A549 treated with GW870086 at 1 μM for 4 hours (cell line): ENCODE measurements around the gene ZNF84. TPM values are rescaled to one million over a fixed set of nuclear protein-coding genes. Genes with fewer than 3 reads are reported as not detected.

Experiments
- total RNA-seq: library from RNA; stranded (reverse); fragments of 200-300 nt; extraction: Qiagen RNA extraction; gene quantifications from 5 replicates; pipeline ENCODE4 v1.2.3, GENCODE V29; 2022; ENCODE audit warnings: low read depth

ZNF84 gene
- total RNA-seq, result 9.3 to 13.7 TPM (median 12.3 TPM) in 5 replicates

DNA sequence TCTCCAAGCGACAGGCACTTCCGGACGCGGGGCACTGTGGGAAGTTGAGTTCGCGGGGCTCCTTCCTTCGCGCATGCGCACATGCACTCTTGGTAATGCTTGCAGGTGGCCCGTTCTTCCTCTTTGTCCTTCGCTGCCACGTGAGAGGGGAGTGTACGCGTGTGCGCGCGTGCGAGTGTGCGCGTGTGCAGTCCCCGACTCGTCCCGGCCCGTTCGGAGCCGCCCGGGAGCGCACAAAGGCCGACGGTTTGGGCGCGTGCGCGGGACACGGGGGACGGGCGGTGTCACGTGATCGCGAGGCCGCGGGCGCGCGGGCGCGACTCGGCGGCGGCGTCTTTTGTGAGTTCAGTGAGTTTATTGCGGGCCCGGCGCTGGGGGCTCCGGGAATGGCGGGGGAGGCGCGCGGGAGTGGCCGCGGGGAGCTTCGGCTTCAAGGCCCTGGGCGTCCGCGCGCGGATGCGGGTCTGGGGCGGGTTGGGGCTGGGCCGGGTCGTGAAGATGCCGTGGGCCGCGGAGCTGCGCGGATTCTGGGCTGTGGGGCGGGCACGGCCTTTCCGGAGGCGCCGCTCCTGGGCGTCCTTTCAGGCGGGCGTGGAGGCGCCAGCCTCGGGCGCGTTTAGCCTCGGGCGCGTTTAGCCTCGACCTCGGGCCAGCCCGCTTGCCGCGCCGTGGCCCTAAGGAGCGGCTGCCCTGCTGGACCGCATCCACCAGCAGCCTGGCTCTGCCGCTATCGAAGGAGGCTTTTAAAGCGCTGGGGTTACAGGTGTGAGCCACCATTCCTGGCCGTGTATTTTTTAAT lies at the start of gene ZNF84:
ZNF84 (plus strand) TSS at position 303 of the 799 bp plus-strand sequence. CDS start 3,959 bp downstream, outside the sequence.

DNA sequence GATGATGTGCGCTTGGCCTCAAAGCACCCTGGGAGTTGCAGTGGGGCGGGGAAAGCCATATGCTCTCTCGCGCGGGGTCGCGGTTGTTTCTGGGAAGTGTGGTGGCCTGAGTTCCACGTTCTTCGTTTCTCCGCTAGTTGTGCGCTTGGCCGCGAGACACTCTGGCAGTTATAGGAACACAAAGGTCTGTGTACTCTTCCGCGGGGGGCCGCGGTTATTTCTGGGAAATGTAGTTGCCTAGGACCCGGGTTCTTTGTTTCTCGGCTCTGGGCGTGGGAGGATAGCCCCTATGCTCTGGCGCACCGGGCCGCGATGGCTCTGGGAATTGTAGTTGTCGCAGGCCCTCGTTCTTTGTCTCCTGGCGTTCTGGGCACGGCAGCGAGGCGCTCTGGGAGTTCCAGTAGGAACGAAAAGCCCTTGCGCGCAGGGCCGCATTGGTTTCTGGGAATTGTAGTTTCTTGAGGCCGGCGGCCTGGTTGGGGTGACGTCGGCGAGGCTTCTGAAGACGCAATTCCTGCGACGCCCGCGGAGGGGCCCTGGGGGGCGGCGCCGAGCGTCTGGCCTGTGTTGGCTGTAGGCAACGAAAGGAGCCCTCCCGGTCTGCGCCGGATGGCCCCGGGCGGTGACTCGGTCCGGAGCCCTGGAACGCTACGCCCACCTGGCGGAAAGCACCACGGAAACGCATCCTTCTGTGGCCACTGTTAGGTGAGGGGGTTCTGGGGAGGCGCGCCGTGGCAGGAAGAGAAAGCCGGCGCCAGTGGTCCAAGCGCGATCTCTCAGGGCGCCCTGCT lies 43.3 kb downstream of the ZNF84 start, which contains the start of gene ZNF140:
ZNF140 (plus strand) TSS at position 556 of the 791 bp plus-strand sequence. CDS start 398 bp downstream, outside the sequence.

Other genes with a start within 250 kb of the ZNF84 start
- 16.8 to 25.5 TPM (median 21.4 TPM) in 5 replicates for gene GOLGA3, start 208.6 kb upstream of the ZNF84 start, total RNA-seq
- gene CHFR, start 149.9 kb upstream of the ZNF84 start, total RNA-seq, result 19.7 to 24.4 TPM (median 22.6 TPM) in 5 replicates
- gene ZNF605, start 81.2 kb upstream of the ZNF84 start, total RNA-seq, result 2.6 to 3.6 TPM (median 3.2 TPM) in 5 replicates
- gene ZNF26, start 51.1 kb upstream of the ZNF84 start, total RNA-seq, result 7.0 to 12.7 TPM (median 8.5 TPM) in 5 replicates
- gene ZNF140, start 43.4 kb downstream of the ZNF84 start, total RNA-seq, result 8.0 to 11.3 TPM (median 8.5 TPM) in 5 replicates
- gene ZNF891, start 92.8 kb downstream of the ZNF84 start, total RNA-seq, result 0.31 to 0.46 TPM (median 0.37 TPM) in 5 replicates
- gene ZNF10, start 93.1 kb downstream of the ZNF84 start, total RNA-seq, result 1.1 to 2.1 TPM (median 1.6 TPM) in 5 replicates
- gene ZNF268, start 144.0 kb downstream of the ZNF84 start, total RNA-seq, result 8.5 to 14.3 TPM (median 11.4 TPM) in 5 replicates
- gene ANHX, start 198.4 kb downstream of the ZNF84 start, total RNA-seq, result not detected in 5 replicates